Endothelial cell (in vitro differentiated cells): ENCODE results near the gene CUL1. TPM values are rescaled to one million over a fixed set of nuclear protein-coding genes. Genes with fewer than 3 reads are reported as not detected.

Experiments
- DNase-seq: peaks from one replicate; pipeline ENCODE4 v3.0.0; 2021; ENCODE audit warnings: low spot score
- H3K27ac Mint-ChIP-seq: one replicate; pipeline ENCODE4 v1.8.0; 2021; ENCODE audit warnings: mixed read lengths, inconsistent platforms; ENCODE audit not compliant: unreplicated experiment
- H3K27me3 Mint-ChIP-seq: one replicate; pipeline ENCODE4 v1.8.0; 2021; ENCODE audit warnings: mild to moderate bottlenecking, moderate library complexity, mixed read lengths, inconsistent platforms; ENCODE audit not compliant: unreplicated experiment
- H3K36me3 Mint-ChIP-seq: one replicate; pipeline ENCODE4 v1.8.0; 2021; ENCODE audit warnings: mild to moderate bottlenecking, low read depth, mixed read lengths, inconsistent platforms; ENCODE audit not compliant: unreplicated experiment
- H3K4me1 Mint-ChIP-seq: one replicate; pipeline ENCODE4 v1.8.0; 2021; ENCODE audit warnings: mild to moderate bottlenecking, mixed read lengths, inconsistent platforms; ENCODE audit not compliant: unreplicated experiment
- H3K4me3 Mint-ChIP-seq: one replicate; pipeline ENCODE4 v1.8.0; 2021; ENCODE audit warnings: mild to moderate bottlenecking, mixed read lengths, inconsistent platforms; ENCODE audit not compliant: unreplicated experiment
- H3K9me3 Mint-ChIP-seq: one replicate; pipeline ENCODE4 v1.8.0; 2021; ENCODE audit warnings: mixed read lengths, inconsistent platforms; ENCODE audit not compliant: unreplicated experiment
- total RNA-seq: library from RNA; stranded (reverse); fragmentation: NEBNext Ultra II Directional; extraction: Animal tissue kit (Norgen Biotek cat#: 25700); gene quantifications from one replicate; pipeline ENCODE4 v1.2.1, GENCODE V29; 2021; ENCODE audit not compliant: unreplicated experiment
- TF ChIP-seq, protein P1 (sequence below): fragments of 200-600 bp; sonication (generic); IDR thresholded peaks from one replicate; pipeline ENCODE4 v1.5.0; 2021; ENCODE audit warnings: antibody characterized with exemption; ENCODE audit not compliant: unreplicated experiment

CUL1 gene
- total RNA-seq, 1 donor from 2014 or later: 54.5 TPM

DNA sequence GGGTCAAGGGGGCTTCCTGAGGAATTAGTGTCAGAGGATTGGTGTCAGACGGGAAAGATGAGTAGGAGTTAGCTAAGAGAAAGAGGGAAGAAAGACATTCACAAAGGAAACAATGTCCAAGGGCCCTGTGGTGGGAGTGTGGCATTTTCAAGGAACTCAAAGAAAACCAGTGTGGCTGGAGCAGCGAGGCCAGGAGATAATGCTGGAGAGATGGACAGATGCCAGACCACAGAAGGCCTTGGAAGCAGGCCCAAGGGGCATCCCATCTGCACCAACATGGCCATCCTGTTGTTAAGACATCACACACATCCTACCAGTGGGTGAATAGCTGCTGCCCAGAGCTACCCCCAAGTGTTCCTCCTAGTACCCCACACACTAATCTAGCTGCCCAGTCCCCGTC lies 36.1 kb upstream of the CUL1 start:
- no peaks in the 10 kb centered on the region for H3K36me3 Mint-ChIP-seq
- no peaks in the 10 kb centered on the region for H3K9me3 Mint-ChIP-seq
- H3K4me3 Mint-ChIP-seq: no peak overlapping the region
- H3K27ac Mint-ChIP-seq: no peak overlapping the region
- H3K4me1 Mint-ChIP-seq: no peaks in the 10 kb centered on the region
- no peak for DNase-seq
- TF ChIP-seq, protein P1, sequence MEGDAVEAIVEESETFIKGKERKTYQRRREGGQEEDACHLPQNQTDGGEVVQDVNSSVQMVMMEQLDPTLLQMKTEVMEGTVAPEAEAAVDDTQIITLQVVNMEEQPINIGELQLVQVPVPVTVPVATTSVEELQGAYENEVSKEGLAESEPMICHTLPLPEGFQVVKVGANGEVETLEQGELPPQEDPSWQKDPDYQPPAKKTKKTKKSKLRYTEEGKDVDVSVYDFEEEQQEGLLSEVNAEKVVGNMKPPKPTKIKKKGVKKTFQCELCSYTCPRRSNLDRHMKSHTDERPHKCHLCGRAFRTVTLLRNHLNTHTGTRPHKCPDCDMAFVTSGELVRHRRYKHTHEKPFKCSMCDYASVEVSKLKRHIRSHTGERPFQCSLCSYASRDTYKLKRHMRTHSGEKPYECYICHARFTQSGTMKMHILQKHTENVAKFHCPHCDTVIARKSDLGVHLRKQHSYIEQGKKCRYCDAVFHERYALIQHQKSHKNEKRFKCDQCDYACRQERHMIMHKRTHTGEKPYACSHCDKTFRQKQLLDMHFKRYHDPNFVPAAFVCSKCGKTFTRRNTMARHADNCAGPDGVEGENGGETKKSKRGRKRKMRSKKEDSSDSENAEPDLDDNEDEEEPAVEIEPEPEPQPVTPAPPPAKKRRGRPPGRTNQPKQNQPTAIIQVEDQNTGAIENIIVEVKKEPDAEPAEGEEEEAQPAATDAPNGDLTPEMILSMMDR: no peak
- peaks cover 3% of the 10 kb centered on the region for H3K27me3 Mint-ChIP-seq

DNA sequence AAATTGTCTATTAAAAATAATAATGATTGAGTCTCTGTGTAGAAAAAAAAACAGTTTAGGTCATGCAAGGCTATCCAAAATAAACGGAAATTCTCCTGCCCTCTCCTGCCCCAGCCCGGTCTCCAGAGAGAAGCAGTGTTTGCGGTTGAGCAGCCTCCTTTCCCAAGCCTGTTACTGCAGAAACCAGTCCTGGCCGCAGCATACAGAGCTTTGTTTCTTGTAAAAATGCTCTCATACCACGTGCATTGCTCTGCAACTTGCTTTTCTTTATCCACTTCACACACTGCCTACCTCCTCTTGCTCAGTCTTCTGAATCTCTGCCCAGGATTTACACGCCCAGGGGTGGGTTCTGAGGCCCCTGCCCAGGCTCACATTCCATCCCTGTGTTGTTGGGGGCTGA lies 34.4 kb upstream of the CUL1 start:
- Mint-ChIP-seq H3K4me3 (no peak overlapping the region), H3K9me3 (no peaks in the 10 kb centered on the region), H3K4me1 (peaks cover 6% of the 10 kb centered on the region), H3K36me3 (no peaks in the 10 kb centered on the region), H3K27ac (no peak overlapping the region), H3K27me3 (peaks cover 3% of the 10 kb centered on the region)
- TF ChIP-seq, protein P1: no peak
- no peak for DNase-seq

DNA sequence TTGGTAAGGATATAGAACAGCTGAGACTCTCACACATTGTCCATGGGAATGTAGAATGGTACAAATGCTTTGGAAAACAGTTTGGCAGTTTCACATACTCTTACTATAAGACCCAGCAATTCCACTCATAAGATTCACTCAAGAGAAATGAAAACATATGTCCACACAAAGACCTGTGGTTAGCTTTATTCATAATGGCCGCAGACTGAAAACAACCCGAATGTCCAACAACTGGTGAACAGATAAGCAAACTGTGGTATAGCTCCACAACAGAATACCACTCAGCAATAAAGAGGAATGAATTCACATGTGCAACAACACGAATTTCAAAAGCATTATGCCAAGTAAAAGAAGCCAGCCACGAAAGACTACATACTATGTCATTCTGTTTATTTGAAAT lies 33.5 kb upstream of the CUL1 start:
- H3K9me3 Mint-ChIP-seq: no peaks in the 10 kb centered on the region
- peaks cover 6% of the 10 kb centered on the region for H3K4me1 Mint-ChIP-seq
- TF ChIP-seq, protein P1: no peak
- H3K27ac Mint-ChIP-seq: no peak overlapping the region
- DNase-seq: no peak
- no peaks in the 10 kb centered on the region for H3K36me3 Mint-ChIP-seq
- no peak overlapping the region for H3K4me3 Mint-ChIP-seq
- peaks cover 3% of the 10 kb centered on the region for H3K27me3 Mint-ChIP-seq

DNA sequence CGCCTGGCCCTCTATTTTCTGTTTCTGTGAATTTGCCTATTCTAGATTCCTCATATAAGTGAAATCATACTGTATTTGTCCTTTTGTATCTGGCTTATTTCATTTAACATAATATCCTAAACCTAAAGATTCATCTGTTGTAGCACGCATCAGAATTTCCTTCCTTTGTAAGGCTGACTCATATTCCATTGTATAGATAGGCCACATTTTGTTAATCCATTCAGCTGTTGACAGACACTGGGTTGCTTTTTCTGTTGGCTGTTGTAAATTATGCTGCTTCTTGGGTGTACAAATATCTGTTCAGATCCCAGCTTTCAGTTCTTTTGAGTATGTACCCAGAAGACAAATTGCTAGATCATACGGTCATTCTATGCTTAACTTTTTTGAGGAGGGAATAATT lies 28.8 kb upstream of the CUL1 start:
- Mint-ChIP-seq H3K36me3 (no peaks in the 10 kb centered on the region), H3K27ac (no peak overlapping the region), H3K4me3 (no peak overlapping the region), H3K9me3 (no peaks in the 10 kb centered on the region), H3K27me3 (peaks cover 3% of the 10 kb centered on the region), H3K4me1 (peaks cover 6% of the 10 kb centered on the region)
- TF ChIP-seq, protein P1: no peak
- DNase-seq: no peak

DNA sequence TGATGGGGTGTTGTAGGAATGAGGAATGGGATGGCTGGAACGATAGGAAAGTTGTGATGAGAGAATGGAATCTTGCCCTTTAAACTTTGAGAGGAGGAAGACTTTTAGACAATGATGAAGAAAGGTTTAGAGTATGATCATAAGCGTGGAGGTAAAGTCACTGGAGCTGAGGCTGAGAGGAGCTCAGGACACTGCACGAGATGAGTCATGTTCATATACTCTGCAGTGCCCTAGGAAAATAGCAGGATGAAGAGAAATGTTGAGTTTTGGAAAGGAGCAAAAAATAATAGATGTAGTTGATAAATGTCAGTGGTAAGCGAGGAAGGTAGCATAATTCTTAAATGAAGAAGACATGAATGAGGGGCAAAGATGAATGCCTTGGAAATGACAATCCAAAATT lies 28.3 kb upstream of the CUL1 start:
- peaks cover 3% of the 10 kb centered on the region for H3K27me3 Mint-ChIP-seq

More for the DNA sequence above, 28.3 kb upstream of the CUL1 start:
- H3K27ac Mint-ChIP-seq: no peak overlapping the region
- no peak overlapping the region for H3K4me3 Mint-ChIP-seq
- H3K36me3 Mint-ChIP-seq: no peaks in the 10 kb centered on the region
- H3K9me3 Mint-ChIP-seq: no peaks in the 10 kb centered on the region
- peaks cover 6% of the 10 kb centered on the region for H3K4me1 Mint-ChIP-seq
- no peak for DNase-seq
- TF ChIP-seq, protein P1: no peak
